ENCODE data around the gene AQP7.

AQP7 gene

GRCh38 chr9:33348998-33349397 is 53.4 kb downstream of the AQP7 start:
- H3K27ac ChIP-seq (ENCODE audit: low read length), result no peak overlapping the region
- no peaks in the 10 kb centered on the region for H3K79me2 ChIP-seq (ENCODE audit: low read length)
- H3K27me3 ChIP-seq (replicated peaks; ENCODE audit: insufficient read depth, low read length), result no peaks in the 10 kb centered on the region
- no peaks in the 10 kb centered on the region for H3K9me3 ChIP-seq (replicated peaks; ENCODE audit: insufficient read depth, low read length)
- H3K9me2 ChIP-seq (replicated peaks; ENCODE audit: insufficient read depth, low read length), result no peaks in the 10 kb centered on the region
- H3K4me2 ChIP-seq (ENCODE audit: low read depth, low read length), result no peak overlapping the region
- TF ChIP-seq CTCF (IDR thresholded peaks at IDR 0.05; ENCODE audit: low read length) (no peak), EZH2phosphoT487 (IDR thresholded peaks at IDR 0.05; ENCODE audit: low read length) (no peak), EZH2 (optimal IDR thresholded peaks at IDR 0.05; ENCODE audit: low read depth, low read length) (no peak)
- DNase-seq, result no peak
- no peak overlapping the region for H3K9ac ChIP-seq (ENCODE audit: low read length)
- H3K36me3 ChIP-seq (replicated peaks; ENCODE audit: insufficient read depth, low read length), result peaks cover 15% of the 10 kb centered on the region; the same call in 1 of the 2 replicates
- no peaks in the 10 kb centered on the region for H3K4me1 ChIP-seq (ENCODE audit: low read length)
- H4K20me1 ChIP-seq (ENCODE audit: insufficient read depth, low read length), result no peaks in the 10 kb centered on the region
- no peak overlapping the region for H3K4me3 ChIP-seq (ENCODE audit: low read length)
- no peak overlapping the region for H2AFZ ChIP-seq (ENCODE audit: low read length)
- no peaks in the 10 kb centered on the region for H3F3A ChIP-seq (ENCODE audit: insufficient read depth, low read length)

GRCh38 chr9:33346564-33346963 is 55.8 kb downstream of the AQP7 start:
- H4K20me1 ChIP-seq (ENCODE audit: insufficient read depth, low read length), result no peaks in the 10 kb centered on the region
- no peaks in the 10 kb centered on the region for H3K27me3 ChIP-seq (replicated peaks; ENCODE audit: insufficient read depth, low read length)
- TF ChIP-seq EZH2phosphoT487 (IDR thresholded peaks at IDR 0.05; ENCODE audit: low read length) (no peak), EZH2 (optimal IDR thresholded peaks at IDR 0.05; ENCODE audit: low read depth, low read length) (no peak), CTCF (IDR thresholded peaks at IDR 0.05; ENCODE audit: low read length) (no peak)
- no peak overlapping the region for H3K4me2 ChIP-seq (ENCODE audit: low read depth, low read length)
- no peak overlapping the region for H2AFZ ChIP-seq (ENCODE audit: low read length)
- H3K27ac ChIP-seq (ENCODE audit: low read length), result no peak overlapping the region
- no peaks in the 10 kb centered on the region for H3K4me1 ChIP-seq (ENCODE audit: low read length)
- H3K4me3 ChIP-seq (ENCODE audit: low read length), result no peak overlapping the region
- H3K9me3 ChIP-seq (replicated peaks; ENCODE audit: insufficient read depth, low read length), result no peaks in the 10 kb centered on the region
- no peaks in the 10 kb centered on the region for H3K9me2 ChIP-seq (replicated peaks; ENCODE audit: insufficient read depth, low read length)
- DNase-seq, result no peak
- H3F3A ChIP-seq (ENCODE audit: insufficient read depth, low read length), result no peaks in the 10 kb centered on the region
- no peaks in the 10 kb centered on the region for H3K79me2 ChIP-seq (ENCODE audit: low read length)
- H3K9ac ChIP-seq (ENCODE audit: low read length), result no peak overlapping the region
- H3K36me3 ChIP-seq (replicated peaks; ENCODE audit: insufficient read depth, low read length), result peaks cover 22% of the 10 kb centered on the region; the same call in 1 of the 2 replicates

GRCh38 chr9:33344145-33344544 is 58.2 kb downstream of the AQP7 start:
- peaks cover 28% of the 10 kb centered on the region; the same call in 1 of the 2 replicates for H3K36me3 ChIP-seq (replicated peaks; ENCODE audit: insufficient read depth, low read length)
- no peak overlapping the region for H3K4me2 ChIP-seq (ENCODE audit: low read depth, low read length)
- H3K9me2 ChIP-seq (replicated peaks; ENCODE audit: insufficient read depth, low read length), result no peaks in the 10 kb centered on the region
- H3K9ac ChIP-seq (ENCODE audit: low read length), result no peak overlapping the region
- no peaks in the 10 kb centered on the region for H3K9me3 ChIP-seq (replicated peaks; ENCODE audit: insufficient read depth, low read length)
- H3K27me3 ChIP-seq (replicated peaks; ENCODE audit: insufficient read depth, low read length), result no peaks in the 10 kb centered on the region
- H3F3A ChIP-seq (ENCODE audit: insufficient read depth, low read length), result no peaks in the 10 kb centered on the region
- TF ChIP-seq EZH2phosphoT487 (IDR thresholded peaks at IDR 0.05; ENCODE audit: low read length), result no peak
- TF ChIP-seq CTCF (IDR thresholded peaks at IDR 0.05; ENCODE audit: low read length), result no peak
- no peak for TF ChIP-seq EZH2 (optimal IDR thresholded peaks at IDR 0.05; ENCODE audit: low read depth, low read length)
- DNase-seq, result no peak
- no peak overlapping the region for H3K27ac ChIP-seq (ENCODE audit: low read length)
- no peaks in the 10 kb centered on the region for H4K20me1 ChIP-seq (ENCODE audit: insufficient read depth, low read length)
- no peaks in the 10 kb centered on the region for H3K79me2 ChIP-seq (ENCODE audit: low read length)
- H3K4me3 ChIP-seq (ENCODE audit: low read length), result no peak overlapping the region
- H3K4me1 ChIP-seq (ENCODE audit: low read length), result no peaks in the 10 kb centered on the region
- no peak overlapping the region for H2AFZ ChIP-seq (ENCODE audit: low read length)
